Hepatic stellate cell (primary cell): Measurements from ENCODE around the gene CDC40.
"Not testable (repeated sequence)": the region's sequence is repeated elsewhere in the genome, so short reads cannot be mapped to it uniquely, and the experiment has no call there.

Experiments used
- DNase-seq: peaks from one replicate; pipeline ENCODE4 v3.0.0; 2011; ENCODE audit warnings: low spot score

Gene CDC40

GRCh38 chr6:110201151-110201884 is 21.1 kb downstream of the CDC40 start:
- no peak for DNase-seq

- no peak for DNase-seq
Observed at GRCh38 chr6:110207652-110208051, 27.4 kb downstream of the CDC40 start.

GRCh38 chr6:110211753-110212152 is 31.5 kb downstream of the CDC40 start:
- no peak for DNase-seq

GRCh38 chr6:110214338-110214737 is 34.1 kb downstream of the CDC40 start:
- DNase-seq: no peak

- no peak for DNase-seq
Observed at GRCh38 chr6:110216140-110216539, 35.9 kb downstream of the CDC40 start.

GRCh38 chr6:110217266-110217665 is 37.0 kb downstream of the CDC40 start:
- no peak for DNase-seq

GRCh38 chr6:110221738-110222137 is 41.5 kb downstream of the CDC40 start:
- no peak for DNase-seq

- DNase-seq: no peak
Observed at GRCh38 chr6:110226261-110226660, 46.0 kb downstream of the CDC40 start.

- no peak for DNase-seq
Observed at GRCh38 chr6:110232450-110232849, 52.2 kb downstream of the CDC40 start.

GRCh38 chr6:110233770-110234374 is 53.6 kb downstream of the CDC40 start:
- peak; percentile 30 for DNase-seq

- DNase-seq: not testable (repeated sequence)
Observed at GRCh38 chr6:110236007-110236406, 55.8 kb downstream of the CDC40 start.

GRCh38 chr6:110239526-110240274 is 59.5 kb downstream of the CDC40 start:
- no peak for DNase-seq

- not testable (repeated sequence) for DNase-seq
Observed at GRCh38 chr6:110244621-110245020, 64.4 kb downstream of the CDC40 start.

GRCh38 chr6:110246378-110246777 is 66.2 kb downstream of the CDC40 start:
- DNase-seq: no peak

GRCh38 chr6:110246900-110247546 is 66.8 kb downstream of the CDC40 start:
- DNase-seq: no peak

- DNase-seq: no peak
Observed at GRCh38 chr6:110250058-110250457, 69.8 kb downstream of the CDC40 start.

- DNase-seq: no peak
Observed at GRCh38 chr6:110250838-110251237, 70.6 kb downstream of the CDC40 start.

- DNase-seq: no peak
Observed at GRCh38 chr6:110255211-110255750, 75.1 kb downstream of the CDC40 start.

- no peak for DNase-seq
Observed at GRCh38 chr6:110256366-110256765, 76.1 kb downstream of the CDC40 start.

- DNase-seq: no peak
Observed at GRCh38 chr6:110265273-110265672, 85.0 kb downstream of the CDC40 start.

GRCh38 chr6:110266996-110267395 is 86.8 kb downstream of the CDC40 start:
- DNase-seq: no peak

- DNase-seq: no peak
Observed at GRCh38 chr6:110269623-110270022, 89.4 kb downstream of the CDC40 start.
